ENCODE results near the gene DUOX2.
"Not testable (repeated sequence)": the region's sequence is repeated elsewhere in the genome, so short reads cannot be mapped to it uniquely, and the experiment has no call there.

DNA sequence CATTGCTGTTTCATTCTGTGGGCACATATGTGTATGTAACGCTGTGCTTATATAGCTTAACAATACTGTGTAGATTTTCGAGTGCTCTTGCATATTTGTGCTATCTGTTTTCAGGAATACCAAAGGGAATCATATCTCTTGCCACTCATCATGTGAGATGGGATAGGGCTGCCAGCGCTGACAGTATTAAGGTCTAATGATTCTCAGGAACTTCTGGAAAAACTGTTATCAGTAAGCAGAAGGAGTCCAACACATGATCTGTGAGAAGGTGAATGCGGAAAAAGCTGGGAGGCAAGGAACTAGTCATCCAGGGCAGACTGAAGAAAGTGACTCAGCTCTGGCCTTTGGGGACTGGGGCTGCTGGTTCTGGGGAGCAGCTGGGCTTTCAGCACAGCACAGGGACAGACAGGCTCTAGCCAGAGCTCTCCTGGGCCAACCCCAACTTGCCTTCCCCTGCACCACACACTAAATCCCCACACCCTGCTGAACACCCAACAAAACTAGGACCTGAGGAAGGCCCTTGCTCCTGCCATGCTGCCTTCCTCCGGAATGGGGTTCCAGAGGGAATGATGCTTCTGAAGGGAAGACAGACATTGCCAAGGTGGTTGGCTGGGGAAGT is 34.2 kb downstream of the DUOX2 start:
- TF ChIP-seq POLR2A (IDR thresholded peaks at IDR 0.05), result not testable (repeated sequence)
- TF ChIP-seq, protein P1, sequence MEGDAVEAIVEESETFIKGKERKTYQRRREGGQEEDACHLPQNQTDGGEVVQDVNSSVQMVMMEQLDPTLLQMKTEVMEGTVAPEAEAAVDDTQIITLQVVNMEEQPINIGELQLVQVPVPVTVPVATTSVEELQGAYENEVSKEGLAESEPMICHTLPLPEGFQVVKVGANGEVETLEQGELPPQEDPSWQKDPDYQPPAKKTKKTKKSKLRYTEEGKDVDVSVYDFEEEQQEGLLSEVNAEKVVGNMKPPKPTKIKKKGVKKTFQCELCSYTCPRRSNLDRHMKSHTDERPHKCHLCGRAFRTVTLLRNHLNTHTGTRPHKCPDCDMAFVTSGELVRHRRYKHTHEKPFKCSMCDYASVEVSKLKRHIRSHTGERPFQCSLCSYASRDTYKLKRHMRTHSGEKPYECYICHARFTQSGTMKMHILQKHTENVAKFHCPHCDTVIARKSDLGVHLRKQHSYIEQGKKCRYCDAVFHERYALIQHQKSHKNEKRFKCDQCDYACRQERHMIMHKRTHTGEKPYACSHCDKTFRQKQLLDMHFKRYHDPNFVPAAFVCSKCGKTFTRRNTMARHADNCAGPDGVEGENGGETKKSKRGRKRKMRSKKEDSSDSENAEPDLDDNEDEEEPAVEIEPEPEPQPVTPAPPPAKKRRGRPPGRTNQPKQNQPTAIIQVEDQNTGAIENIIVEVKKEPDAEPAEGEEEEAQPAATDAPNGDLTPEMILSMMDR (IDR thresholded peaks at IDR 0.05), result not testable (repeated sequence)

All from heart left ventricle (tissue), 13 donors.